Measurements from ENCODE around the gene USP34. TPM values are rescaled to one million over a fixed set of nuclear protein-coding genes. Genes with fewer than 3 reads are reported as not detected.

Gene USP34
- total RNA-seq, 1 experiment from 2014 or later, result 91.4 TPM

DNA sequence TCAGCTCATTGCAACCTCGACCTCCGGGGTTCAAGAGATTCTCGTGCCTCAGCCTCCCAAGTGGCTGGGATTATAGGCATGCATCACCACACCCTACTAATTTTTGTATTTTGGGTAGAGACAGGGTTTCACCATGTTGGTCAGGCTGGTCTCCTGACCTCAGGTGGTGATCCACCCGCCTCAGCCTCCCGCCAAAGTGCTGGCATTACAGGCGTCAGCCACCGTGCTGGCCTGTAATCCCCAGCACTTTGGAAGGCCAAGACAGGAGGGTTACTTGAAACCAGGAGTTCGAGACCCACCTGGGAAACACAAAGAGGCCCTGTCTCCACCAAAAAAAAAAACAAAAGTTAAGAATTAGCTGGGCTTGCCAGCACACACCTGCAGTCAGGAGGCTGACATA, 18.5 kb downstream of the USP34 start:
- H3K9me3 ChIP-seq (ENCODE audit: control insufficient read depth, insufficient read depth, low read depth, low read length), result no peaks in the 10 kb centered on the region
- no peak for TF ChIP-seq TCF7L2 (IDR thresholded peaks at IDR 0.05; ENCODE audit: low read depth, low read length)
- no peak for TF ChIP-seq CTCF (IDR thresholded peaks at IDR 0.05)
- no peak for TF ChIP-seq POLR2AphosphoS5 (IDR thresholded peaks at IDR 0.05; ENCODE audit: low read depth, low read length)
- no peak for TF ChIP-seq SIN3A (IDR thresholded peaks at IDR 0.05; ENCODE audit: borderline replicate concordance, insufficient read depth, low read depth, low read length)
- no peak for TF ChIP-seq REST (IDR thresholded peaks at IDR 0.05; ENCODE audit: insufficient read depth in 1 of 2, low read depth in 2 of 2, low read length in 1 of 2)
- BruUV-seq (replicated peaks), result no TSS peak
- DNase-seq (ENCODE audit: low read depth, low spot score), result no peak
- no peak overlapping the region for H3K27ac ChIP-seq (ENCODE audit: low read length)
- no peak for ATAC-seq
- intact Hi-C loops (cut with micrococcal nuclease; ENCODE audit: unreplicated experiment) (no loop called here), in situ Hi-C loops (cut with HindIII; ENCODE audit: low pct_unique_long_range_greater_than_20kb, low sequenced_read_pairs) (no loop called here)
- ChIA-PET POLR2A (no interaction called here), CTCF (no interaction called here)
- no peaks in the 10 kb centered on the region for H3K27me3 ChIP-seq (ENCODE audit: control insufficient read depth, insufficient read depth, low read length)
- H3K36me3 ChIP-seq (ENCODE audit: control insufficient read depth, insufficient read depth, low read length), result no peaks in the 10 kb centered on the region
- H3K4me3 ChIP-seq (ENCODE audit: low read depth in 2 of 2, low read length in 2 of 2), result no peak overlapping the region
- no peaks in the 10 kb centered on the region for H3K4me1 ChIP-seq (ENCODE audit: control insufficient read depth, insufficient read depth, low read length)

DNA sequence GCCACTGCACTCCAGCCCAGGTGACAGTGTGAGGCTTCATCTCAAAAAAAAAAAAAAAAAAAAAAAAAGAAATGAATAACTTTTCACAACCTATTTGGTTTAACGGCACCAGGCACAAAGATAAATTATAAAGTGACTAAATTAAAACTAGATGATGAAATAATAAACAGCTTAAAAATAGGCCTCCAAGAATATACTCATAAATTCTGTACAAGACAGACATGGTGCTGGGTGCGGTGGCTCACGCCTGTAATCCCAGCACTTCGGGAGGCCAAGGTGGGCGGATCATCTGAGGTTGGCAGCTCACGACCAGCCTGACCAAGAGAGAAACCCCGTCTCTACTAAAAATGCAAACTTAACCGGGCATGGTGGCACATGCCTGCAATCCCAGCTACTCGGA, 19.7 kb downstream of the USP34 start:
- DNase-seq (ENCODE audit: low read depth, low spot score) (no peak), ATAC-seq (no peak)
- no TSS peak for BruUV-seq (replicated peaks)
- in situ Hi-C loops (cut with HindIII; ENCODE audit: low pct_unique_long_range_greater_than_20kb, low sequenced_read_pairs) (no loop called here), intact Hi-C loops (cut with micrococcal nuclease; ENCODE audit: unreplicated experiment) (no loop called here)
- Histone ChIP-seq H3K4me1 (ENCODE audit: control insufficient read depth, insufficient read depth, low read length) (no peaks in the 10 kb centered on the region), H3K27me3 (ENCODE audit: control insufficient read depth, insufficient read depth, low read length) (no peaks in the 10 kb centered on the region), H3K27ac (ENCODE audit: low read length) (no peak overlapping the region), H3K4me3 (ENCODE audit: low read depth in 2 of 2, low read length in 2 of 2) (no peak overlapping the region), H3K36me3 (ENCODE audit: control insufficient read depth, insufficient read depth, low read length) (no peaks in the 10 kb centered on the region), H3K9me3 (ENCODE audit: control insufficient read depth, insufficient read depth, low read depth, low read length) (no peaks in the 10 kb centered on the region)
- no peak for TF ChIP-seq POLR2AphosphoS5 (IDR thresholded peaks at IDR 0.05; ENCODE audit: low read depth, low read length)
- no peak for TF ChIP-seq SIN3A (IDR thresholded peaks at IDR 0.05; ENCODE audit: borderline replicate concordance, insufficient read depth, low read depth, low read length)
- no peak for TF ChIP-seq REST (IDR thresholded peaks at IDR 0.05; ENCODE audit: insufficient read depth in 1 of 2, low read depth in 2 of 2, low read length in 1 of 2)
- no peak for TF ChIP-seq TCF7L2 (IDR thresholded peaks at IDR 0.05; ENCODE audit: low read depth, low read length)
- TF ChIP-seq CTCF (IDR thresholded peaks at IDR 0.05), result no peak
- ChIA-PET CTCF (no interaction called here), POLR2A (no interaction called here)
